Keratinocyte (primary cell): ENCODE measurements around the gene EIF4ENIF1.

Experiments used
- CTCF ChIP-seq, 3 experiments: IDR thresholded peaks in 1 of 3; conservative IDR thresholded peaks in 1 of 3; optimal IDR thresholded peaks in 1 of 3; 2 replicates in 2 of 3; 3 replicates in 1 of 3; pipeline versions ENCODE3 to v1.5.1; 2011; ENCODE audit warnings: low read length in 3 of 3, mild to moderate bottlenecking in 3 of 3, moderate library complexity in 2 of 3, control low read depth in 1 of 3, inconsistent platforms in 1 of 3; ENCODE audit not compliant: insufficient read depth in 2 of 3; ENCODE audit errors: extremely low read depth in 1 of 3
- EZH2 ChIP-seq: IDR thresholded peaks from one replicate; pipeline ENCODE4 v1.6.1; 2012; ENCODE audit warnings: inconsistent platforms, mild to moderate bottlenecking, low read length, moderate library complexity

- no peak for TF ChIP-seq EZH2
- no peak for TF ChIP-seq CTCF (optimal IDR thresholded peaks at IDR 0.05 in 1 of 3, IDR thresholded peaks at IDR 0.05 in 1 of 3, conservative IDR thresholded peaks at IDR 0.05 in 1 of 3; ENCODE audit: extremely low read depth in 1 of 3, insufficient read depth in 2 of 3, low read length in 3 of 3)
These were observed 12.3 kb downstream of the EIF4ENIF1 start for GRCh38 chr22:31477329-31477728.
